HG03103 (cell line): ENCODE results near the gene PCSK6.

ENCODE experiments used
- ATAC-seq: cut with Tn5 transposase; IDR thresholded peaks from one replicate; pipeline ENCODE4 v1.9.1; 2021; ENCODE audit warnings: low read depth; ENCODE audit not compliant: unreplicated experiment

Gene PCSK6

GRCh38 chr15:101500865-101501551, 11.5 kb upstream of the PCSK6 start:
- peak; percentile 36 for ATAC-seq

- ATAC-seq, result no peak
These were observed 10.6 kb upstream of the PCSK6 start for GRCh38 chr15:101499863-101500713.

DNA sequence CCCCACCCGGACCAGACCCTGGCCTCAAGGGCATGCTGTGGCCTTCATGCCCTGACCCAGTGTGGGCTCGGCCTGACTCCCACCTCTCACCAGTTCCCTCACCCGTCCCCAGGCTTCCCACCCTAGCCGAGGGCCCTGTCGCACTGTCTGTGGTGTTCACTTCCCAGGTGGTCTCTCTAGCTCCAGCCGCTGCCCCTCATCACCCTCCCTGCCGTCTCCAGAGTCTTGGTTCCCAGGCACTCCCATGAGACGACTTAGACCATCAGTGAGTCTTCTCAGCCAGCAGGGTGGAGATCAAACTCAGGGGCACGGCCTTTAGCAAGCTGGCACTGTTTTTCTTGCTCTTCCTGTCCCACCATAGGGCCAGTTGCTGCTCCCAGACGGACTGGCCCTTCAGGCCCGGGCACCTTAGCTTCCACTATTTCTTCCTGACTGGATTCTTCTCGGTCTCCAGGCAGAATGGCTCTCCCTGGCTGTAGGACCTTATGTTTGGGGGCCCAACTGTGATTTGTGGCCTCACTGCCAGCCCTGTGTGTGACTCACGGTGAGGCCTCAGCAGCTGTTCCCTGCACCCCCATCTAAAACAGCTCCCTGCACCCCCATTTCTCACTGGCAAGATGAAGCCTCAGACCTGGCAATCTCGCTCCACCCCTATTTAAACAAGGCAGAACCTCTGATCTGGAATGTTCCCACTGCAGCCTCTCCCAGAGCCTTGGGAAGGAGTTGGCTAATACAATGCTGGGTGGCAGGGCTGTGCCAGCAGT, 9.4 kb upstream of the PCSK6 start:
- no peak for ATAC-seq

DNA sequence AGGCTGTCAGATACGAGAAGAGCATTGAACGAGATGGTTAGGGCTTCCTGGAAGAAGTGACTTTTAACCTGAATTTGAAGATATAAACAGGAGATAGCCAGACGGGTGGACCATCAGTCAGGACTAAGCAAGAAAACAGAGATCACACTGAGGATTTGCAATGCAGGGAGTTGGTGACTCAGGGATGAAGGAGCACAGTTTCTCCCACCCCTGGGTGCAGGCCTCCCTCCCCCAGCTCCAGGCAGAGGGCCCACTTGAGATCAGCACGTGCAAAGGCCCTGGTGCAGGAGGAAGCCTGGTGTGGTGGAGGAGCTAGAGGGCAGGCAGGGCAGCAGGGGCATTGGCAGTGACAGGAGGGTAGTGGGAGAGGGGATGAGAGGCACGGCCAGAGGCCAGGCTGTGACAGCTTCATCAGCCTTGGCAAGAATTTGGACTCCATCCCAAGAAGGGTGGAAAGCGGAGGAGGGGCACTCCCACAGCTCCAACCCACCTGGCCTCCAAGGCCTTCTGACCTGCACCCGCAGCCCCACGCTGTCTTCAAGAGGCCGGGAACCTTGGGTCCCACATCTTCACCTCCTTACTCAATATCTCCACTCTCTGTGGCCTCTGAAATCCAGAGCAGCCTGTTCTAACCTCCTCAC, 8.7 kb upstream of the PCSK6 start:
- ATAC-seq, result no peak

DNA sequence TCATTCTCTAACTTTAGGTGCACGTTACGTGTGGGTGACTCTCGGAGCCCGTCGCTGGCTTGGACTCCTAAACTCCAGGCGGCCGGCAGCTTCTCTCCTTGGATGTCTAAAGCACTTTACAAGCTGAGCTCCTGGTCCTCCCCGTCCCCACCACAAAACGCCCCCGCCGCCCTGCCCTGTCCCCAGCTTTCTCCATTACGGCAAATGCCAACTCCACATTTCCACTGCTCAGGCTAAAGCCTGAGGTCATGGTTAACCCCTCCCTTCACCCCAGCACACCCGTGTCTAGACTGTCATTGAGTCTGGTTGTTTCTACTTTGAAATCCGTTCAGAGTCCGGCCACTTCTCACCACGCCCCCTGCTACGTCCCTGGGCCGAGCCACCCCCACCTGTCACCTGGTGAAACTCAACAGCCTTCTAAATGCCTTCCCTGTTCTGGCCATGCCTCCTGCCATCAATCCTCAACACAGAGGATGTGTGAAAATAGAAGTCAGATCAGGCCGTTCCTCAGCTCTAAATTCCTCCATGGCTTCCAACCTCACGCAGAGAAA, 8.1 kb upstream of the PCSK6 start:
- no peak for ATAC-seq

GRCh38 chr15:101497017-101497416, 7.5 kb upstream of the PCSK6 start:
- no peak for ATAC-seq

GRCh38 chr15:101496198-101496986, 6.9 kb upstream of the PCSK6 start:
- no peak for ATAC-seq

- no peak for ATAC-seq
These were observed 6.1 kb upstream of the PCSK6 start for GRCh38 chr15:101495334-101496197.

- no peak for ATAC-seq
These were observed 4.8 kb upstream of the PCSK6 start for GRCh38 chr15:101494251-101494796.

DNA sequence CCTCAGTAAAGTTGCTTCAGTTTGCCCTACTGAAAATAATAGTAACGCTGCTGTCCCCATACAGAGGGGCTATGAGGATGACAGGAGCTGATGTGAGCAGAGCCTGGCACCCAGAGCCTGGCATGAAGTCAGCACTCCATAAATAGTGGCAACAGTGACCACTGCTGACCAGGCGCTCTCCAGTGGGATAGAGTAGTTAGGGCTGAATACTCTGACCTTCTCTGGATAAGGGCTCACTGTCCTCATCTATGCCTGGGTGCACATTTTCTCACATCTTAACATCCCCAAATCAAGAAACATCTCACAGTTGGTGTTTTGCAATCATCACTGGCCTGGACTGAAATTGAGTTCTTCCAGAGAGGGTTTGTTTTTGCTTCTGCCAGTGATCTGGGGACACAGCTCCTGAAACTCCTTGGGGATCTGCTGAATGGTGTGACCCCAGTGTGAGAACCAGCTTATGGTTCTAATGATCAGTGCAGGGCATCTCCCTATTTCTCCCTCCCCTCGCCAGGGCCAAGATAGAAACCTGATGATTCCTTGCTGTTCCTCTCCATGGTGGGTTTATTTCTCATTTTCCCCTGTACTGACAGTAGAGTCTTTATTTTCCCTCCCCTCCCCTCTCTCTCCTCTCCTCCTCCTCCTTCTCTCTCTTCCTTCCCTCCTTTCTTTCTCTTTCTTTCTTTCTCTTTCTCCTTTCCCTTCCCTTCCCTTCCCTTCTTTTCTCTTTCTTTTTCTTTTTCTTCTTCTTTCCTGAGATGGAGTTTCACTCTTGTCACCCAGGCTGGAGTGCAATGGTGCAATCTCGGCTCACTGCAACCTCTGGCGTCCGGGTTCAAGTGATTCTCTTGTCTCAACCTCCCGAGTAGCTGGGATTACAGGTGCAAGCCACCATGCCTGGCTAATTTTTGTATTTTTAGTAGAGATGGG, 3.5 kb upstream of the PCSK6 start:
- no peak for ATAC-seq

GRCh38 chr15:101491734-101492640, 2.5 kb upstream of the PCSK6 start:
- ATAC-seq, result no peak

DNA sequence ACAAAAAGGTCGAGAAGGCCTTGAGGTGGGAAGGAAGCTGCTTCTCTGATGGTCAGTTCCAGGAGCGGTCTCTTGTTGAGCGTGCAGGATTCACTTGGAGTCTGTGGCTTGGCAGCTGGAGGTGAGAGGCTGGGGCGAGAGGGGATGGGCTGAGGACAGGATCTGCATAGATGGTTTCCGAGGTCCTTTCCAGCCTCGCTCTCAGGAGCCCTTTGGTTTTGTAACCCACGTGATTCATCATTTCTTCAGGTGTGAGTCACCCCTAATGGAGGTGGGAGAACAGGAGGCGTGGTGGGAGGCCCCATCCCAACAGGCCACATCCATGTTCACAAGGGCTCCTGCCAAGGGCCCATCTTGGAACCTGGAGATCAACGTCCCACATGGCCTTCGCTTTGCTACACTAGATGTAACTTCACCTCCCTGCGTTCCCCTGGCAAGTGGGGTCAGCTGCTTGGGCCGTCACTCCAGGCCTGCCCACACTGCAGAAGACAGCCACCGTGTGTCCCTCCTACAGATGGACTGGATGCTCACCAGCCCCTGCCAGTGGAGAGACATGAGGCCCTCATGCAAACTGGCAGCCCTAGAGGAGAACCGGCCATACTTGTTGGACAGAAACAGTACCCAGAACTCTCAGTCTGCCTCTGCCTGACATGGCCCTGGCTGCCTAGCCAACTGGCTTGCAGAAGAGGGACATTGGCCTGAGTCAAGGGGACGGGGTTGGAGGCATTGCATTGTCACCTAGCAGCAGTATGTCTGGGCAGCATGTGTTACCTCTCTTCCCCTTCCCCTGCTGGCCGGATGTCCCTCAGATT, 1.6 kb upstream of the PCSK6 start:
- no peak for ATAC-seq

DNA sequence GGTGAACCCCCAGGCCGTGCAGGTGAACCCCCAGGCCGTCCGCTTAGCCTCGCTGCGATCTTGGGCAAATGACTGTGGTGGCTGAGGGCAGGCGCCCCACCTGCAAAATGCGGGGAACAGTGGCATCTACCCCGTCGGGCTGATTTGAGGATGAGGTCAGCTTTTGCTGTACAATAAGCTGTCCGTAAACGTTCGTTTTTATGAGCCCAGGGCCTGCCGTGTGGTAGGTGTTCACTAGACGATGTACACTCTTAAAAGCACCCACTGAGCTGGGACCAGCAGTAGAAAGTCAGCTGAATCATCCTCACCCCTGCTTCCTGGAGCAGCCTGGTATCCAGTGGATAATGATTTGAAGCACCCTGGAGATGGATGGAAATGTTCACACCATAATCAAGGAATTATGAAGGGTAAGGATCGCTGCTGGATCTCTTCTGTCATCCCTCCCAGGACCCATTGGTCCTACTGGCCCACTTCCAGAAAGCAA, 943 bp upstream of the PCSK6 start:
- ATAC-seq, result no peak

- ATAC-seq, result no peak
These were observed 289 bp downstream of the PCSK6 start for GRCh38 chr15:101489237-101489598.

DNA sequence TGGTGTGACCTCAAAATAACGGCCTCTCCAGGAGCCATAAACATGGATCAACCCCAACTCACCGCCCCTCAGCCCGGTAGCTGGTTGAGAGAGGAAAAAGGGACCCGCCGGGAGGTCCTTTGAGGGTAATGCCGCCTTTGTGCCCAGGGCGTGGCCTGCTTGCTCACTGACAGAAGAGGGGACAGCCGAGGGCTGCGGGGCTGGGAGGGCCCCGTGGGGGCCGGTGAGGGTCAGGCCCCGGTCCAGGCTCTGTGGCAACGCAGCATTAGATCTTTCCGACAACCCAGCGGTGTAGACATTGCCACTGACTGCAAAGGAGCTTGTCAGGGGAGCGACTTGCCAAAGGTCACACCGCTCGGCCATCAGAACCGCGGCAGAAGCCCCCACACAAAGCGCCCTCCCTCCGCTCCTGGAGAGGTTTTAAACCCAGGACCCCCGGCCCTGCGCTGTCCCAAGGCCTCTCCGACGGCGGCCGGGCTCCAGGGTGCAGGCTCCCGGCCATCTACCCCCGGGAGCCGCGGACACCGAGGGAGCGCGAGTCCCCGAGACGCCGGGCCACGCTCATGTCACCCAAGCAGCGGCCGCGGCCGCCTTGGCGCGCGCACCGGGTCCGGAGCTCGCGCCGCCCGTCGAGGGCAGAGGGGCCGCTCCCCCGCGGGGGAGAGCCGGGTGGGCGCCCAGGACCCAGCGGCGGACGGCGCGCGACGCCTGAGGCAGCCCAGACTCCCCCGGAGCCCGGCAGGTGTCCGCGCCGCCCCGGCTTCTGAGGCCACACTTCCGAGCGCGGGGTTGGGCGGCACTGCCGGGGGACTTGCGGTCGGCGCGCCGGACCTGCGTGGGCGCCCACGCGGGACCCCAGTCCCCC, 975 bp downstream of the PCSK6 start:
- ATAC-seq, result no peak
